Measurements from ENCODE around the gene ANXA11. TPM values are rescaled to one million over a fixed set of nuclear protein-coding genes. Genes with fewer than 3 reads are reported as not detected.

The ANXA11 gene
- total and polyA plus RNA-seq, 2 of the 8 experiments (the other 6 are each of a cell fraction or from before 2014, with no cell fraction given), result 40.5 to 84.9 TPM

DNA sequence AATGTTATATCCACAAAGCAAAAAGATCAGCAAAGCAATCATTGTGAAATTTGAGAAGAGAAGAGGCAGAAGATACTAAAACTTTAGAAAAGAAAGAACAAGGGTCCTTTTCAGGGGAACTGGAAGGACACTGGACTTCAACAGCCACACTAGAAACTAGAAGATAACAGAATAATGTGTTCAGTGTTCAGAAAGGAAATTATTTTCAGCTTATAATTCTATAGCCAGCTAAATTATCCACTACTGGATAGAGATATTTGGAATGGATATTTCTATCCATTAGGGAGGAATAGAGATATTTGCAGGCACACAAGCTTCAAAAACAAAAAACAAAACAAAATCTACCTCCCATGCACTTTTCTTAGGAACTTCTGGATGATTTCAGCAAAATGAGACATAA, 12.8 kb downstream of the ANXA11 start:
- H4K5ac ChIP-seq (ENCODE audit: insufficient read length, low read depth, low read length), result no peak overlapping the region
- no peak overlapping the region for H3K23ac ChIP-seq (ENCODE audit: insufficient read length)
- no peak overlapping the region for H2BK120ac ChIP-seq (replicated peaks; ENCODE audit: low read depth, low read length)
- no peak for FAIRE-seq
- no peak overlapping the region for H3K4me2 ChIP-seq (ENCODE audit: insufficient read depth in 1 of 2, low read depth in 2 of 2, low read length in 2 of 2)
- peaks cover 4% of the 10 kb centered on the region for H3K79me1 ChIP-seq (ENCODE audit: low read depth, low read length)
- H3K27me3 ChIP-seq (replicated peaks in 1 of 4; ENCODE audit: control insufficient read depth in 3 of 4, extremely low read depth in 1 of 4, insufficient read depth in 3 of 4, low read length in 3 of 4), result no peaks in the 10 kb centered on the region
- H3K56ac ChIP-seq (replicated peaks; ENCODE audit: insufficient read length, low read depth, low read length), result no peak overlapping the region
- H4K8ac ChIP-seq (ENCODE audit: extremely low read depth, insufficient read depth, low read length), result no peak overlapping the region
- H3K18ac ChIP-seq (ENCODE audit: extremely low read depth, low read length), result no peak overlapping the region
- no peak for DNase-seq (ENCODE audit: low read depth in 1 of 2, low spot score in 2 of 2)
- TF ChIP-seq FOSL1 (IDR thresholded peaks at IDR 0.05; ENCODE audit: insufficient read depth, low read depth, low read length) (no peak), KDM4A (IDR thresholded peaks at IDR 0.05; ENCODE audit: low read depth, low read length, severe bottlenecking) (no peak), CHD2 (IDR thresholded peaks at IDR 0.05; ENCODE audit: low read length) (no peak), PHF8 (conservative IDR thresholded peaks at IDR 0.05; ENCODE audit: low read depth, low read length) (no peak), EZH2 (IDR thresholded peaks at IDR 0.05; ENCODE audit: low read depth, low read length, severe bottlenecking) (no peak)
- no peak overlapping the region for H3K9ac ChIP-seq (replicated peaks in 1 of 4; ENCODE audit: extremely low read depth in 1 of 4, low read depth in 3 of 4, low read length in 3 of 4)
- H2BK12ac ChIP-seq (ENCODE audit: low read depth, low read length), result no peak overlapping the region
- H2AFZ ChIP-seq (ENCODE audit: low read length), result no peak overlapping the region
- no peaks in the 10 kb centered on the region for H3K36me3 ChIP-seq (ENCODE audit: control insufficient read depth in 2 of 4, insufficient read depth in 4 of 4, low read length in 3 of 4)
- H3K4me3 ChIP-seq (ENCODE audit: extremely low read depth in 1 of 4, insufficient read depth in 2 of 4, low read depth in 3 of 4, low read length in 4 of 4), result no peak overlapping the region
- H3K23me2 ChIP-seq (ENCODE audit: low read depth, low read length), result no peaks in the 10 kb centered on the region
- peaks cover 0 to 12% (median 4%) of the 10 kb centered on the region in 4 experiments; a peak in 3 of 7 replicates for H3K4me1 ChIP-seq (replicated peaks in 1 of 4; ENCODE audit: control insufficient read depth in 3 of 4, insufficient read depth in 4 of 4, low read length in 3 of 4)
- ChIA-PET POLR2A (ENCODE audit: partially characterized antibody) (interaction anchor here (1.2 kb wide), 1 partner anchor 11 kb away, joined by 3 read pairs; no protein-coding TSS in a partner anchor), CTCF (ENCODE audit: partially characterized antibody) (interaction anchor here (1.1 kb wide), 1 partner anchor 24 kb away, joined by 3 read pairs; no protein-coding TSS in a partner anchor)
- no peak overlapping the region for H2BK15ac ChIP-seq (ENCODE audit: low read length)
- no peak overlapping the region for H4K91ac ChIP-seq (replicated peaks; ENCODE audit: insufficient read length, low read length)
- H2BK5ac ChIP-seq (ENCODE audit: low read depth, low read length), result no peak overlapping the region
- H2BK20ac ChIP-seq (ENCODE audit: low read length), result no peak overlapping the region
- H3K79me2 ChIP-seq (ENCODE audit: control insufficient read depth in 1 of 2, insufficient read depth in 2 of 2, low read length in 2 of 2), result peaks cover 0 to 30% of the 10 kb centered on the region in 2 experiments; a peak in 3 of 4 replicates
- H3K9me3 ChIP-seq (ENCODE audit: insufficient read depth in 2 of 2, low read depth in 1 of 2, low read length in 1 of 2), result no peaks in the 10 kb centered on the region
- H3K27ac ChIP-seq (ENCODE audit: low read depth, low read length), result no peak overlapping the region
- peaks cover 5 to 6% of the 10 kb centered on the region in 2 experiments for H4K20me1 ChIP-seq (replicated peaks in 1 of 2; ENCODE audit: control insufficient read depth in 1 of 2, insufficient read depth in 2 of 2, low read length in 2 of 2)
- no peak overlapping the region for H3K14ac ChIP-seq (ENCODE audit: insufficient read length)
- H3K4ac ChIP-seq (replicated peaks; ENCODE audit: insufficient read length, low read depth, low read length), result no peak overlapping the region
- H2AK5ac ChIP-seq (ENCODE audit: low read depth, low read length), result no peak overlapping the region
